Nephron progenitor cell (in vitro differentiated cells): Measurements from ENCODE around the gene PTPRCAP.
A peak's percentile ranks its signal among the peaks of the same experiment; 100 is the strongest.

Source experiments
- DNase-seq: peaks from one replicate; pipeline ENCODE4 v3.0.0; 2021
- H3K27ac Mint-ChIP-seq: 2 replicates; pipeline ENCODE4 v1.8.0; 2021; ENCODE audit warnings: mild to moderate bottlenecking, moderate library complexity, mixed read lengths
- H3K27me3 Mint-ChIP-seq: 2 replicates; pipeline ENCODE4 v1.8.0; 2021; ENCODE audit warnings: mild to moderate bottlenecking, low read depth, mixed read lengths; ENCODE audit not compliant: poor library complexity
- H3K36me3 Mint-ChIP-seq: 2 replicates; pipeline ENCODE4 v1.8.0; 2021; ENCODE audit warnings: low read depth, mixed read lengths
- H3K4me1 Mint-ChIP-seq: 2 replicates; pipeline ENCODE4 v1.8.0; 2021; ENCODE audit warnings: mixed read lengths
- H3K4me3 Mint-ChIP-seq: 2 replicates; pipeline ENCODE4 v1.8.0; 2021; ENCODE audit warnings: mild to moderate bottlenecking, moderate library complexity, mixed read lengths
- H3K9me3 Mint-ChIP-seq: 2 replicates; pipeline ENCODE4 v1.8.0; 2021; ENCODE audit warnings: mild to moderate bottlenecking, moderate library complexity, mixed read lengths
- CTCF ChIP-seq: fragments of 200-600 bp; sonication (generic); IDR thresholded peaks from 2 replicates; pipeline ENCODE4 v1.5.0; 2021; ENCODE audit warnings: antibody characterized with exemption

The PTPRCAP gene

GRCh38 chr11:67418476-67419281 is 18.8 kb downstream of the PTPRCAP start:
- H3K4me1 Mint-ChIP-seq, result peaks cover 25% of the 10 kb centered on the region
- H3K36me3 Mint-ChIP-seq, result no peaks in the 10 kb centered on the region
- no peak overlapping the region for H3K4me3 Mint-ChIP-seq
- no peaks in the 10 kb centered on the region for H3K9me3 Mint-ChIP-seq
- TF ChIP-seq CTCF, result no peak
- no peak for DNase-seq
- peaks cover 44% of the 10 kb centered on the region for H3K27me3 Mint-ChIP-seq
- no peak overlapping the region for H3K27ac Mint-ChIP-seq

DNA sequence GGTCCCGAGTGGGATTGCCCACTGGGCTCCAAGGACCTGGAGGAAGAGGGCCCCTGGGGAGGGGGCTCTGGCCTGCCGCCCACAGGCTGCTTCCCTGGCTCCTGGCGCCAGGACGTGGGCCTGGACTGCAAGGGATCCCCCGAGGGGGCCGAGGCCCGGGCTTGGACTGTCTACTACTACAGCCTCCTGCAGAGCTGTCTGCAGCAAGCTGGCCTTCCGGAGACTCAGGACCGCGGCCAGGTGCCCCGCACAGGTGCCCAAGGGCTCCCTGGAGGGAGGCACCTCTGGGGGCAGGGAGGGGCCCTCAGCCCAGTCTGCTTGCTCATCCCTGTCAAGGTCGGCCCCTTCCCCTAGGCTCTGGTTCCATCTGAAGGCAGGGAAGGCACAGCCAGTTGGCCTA is 20.1 kb downstream of the PTPRCAP start:
- H3K9me3 Mint-ChIP-seq, result no peaks in the 10 kb centered on the region
- H3K4me1 Mint-ChIP-seq, result peaks cover 26% of the 10 kb centered on the region
- TF ChIP-seq CTCF, result no peak
- no peak overlapping the region for H3K4me3 Mint-ChIP-seq
- no peak overlapping the region for H3K27ac Mint-ChIP-seq
- no peaks in the 10 kb centered on the region for H3K36me3 Mint-ChIP-seq
- H3K27me3 Mint-ChIP-seq, result peaks cover 53% of the 10 kb centered on the region
- DNase-seq, result no peak

- TF ChIP-seq CTCF, result no peak
- Mint-ChIP-seq H3K4me3 (peak overlapping the region; percentile 71), H3K4me1 (peaks cover 30% of the 10 kb centered on the region), H3K27ac (no peak overlapping the region), H3K27me3 (peaks cover 58% of the 10 kb centered on the region), H3K9me3 (no peaks in the 10 kb centered on the region), H3K36me3 (no peaks in the 10 kb centered on the region)
- DNase-seq, result no peak
Observed at GRCh38 chr11:67416416-67417335, 20.8 kb downstream of the PTPRCAP start.

GRCh38 chr11:67415501-67416304 is 21.8 kb downstream of the PTPRCAP start, which contains the start of gene CARNS1:
Gene CARNS1 (plus strand): TSS chr11:67415678. CDS start chr11:67416200, 522 bp downstream.
- Mint-ChIP-seq H3K36me3 (no peaks in the 10 kb centered on the region), H3K4me3 (peak within 1 kb of the TSS; percentile 71), H3K27me3 (peaks cover 58% of the 10 kb centered on the region), H3K4me1 (peaks cover 37% of the 10 kb centered on the region), H3K27ac (no peak within 1 kb of the TSS), H3K9me3 (no peaks in the 10 kb centered on the region)
- DNase-seq, result no peak
- no peak for TF ChIP-seq CTCF

DNA sequence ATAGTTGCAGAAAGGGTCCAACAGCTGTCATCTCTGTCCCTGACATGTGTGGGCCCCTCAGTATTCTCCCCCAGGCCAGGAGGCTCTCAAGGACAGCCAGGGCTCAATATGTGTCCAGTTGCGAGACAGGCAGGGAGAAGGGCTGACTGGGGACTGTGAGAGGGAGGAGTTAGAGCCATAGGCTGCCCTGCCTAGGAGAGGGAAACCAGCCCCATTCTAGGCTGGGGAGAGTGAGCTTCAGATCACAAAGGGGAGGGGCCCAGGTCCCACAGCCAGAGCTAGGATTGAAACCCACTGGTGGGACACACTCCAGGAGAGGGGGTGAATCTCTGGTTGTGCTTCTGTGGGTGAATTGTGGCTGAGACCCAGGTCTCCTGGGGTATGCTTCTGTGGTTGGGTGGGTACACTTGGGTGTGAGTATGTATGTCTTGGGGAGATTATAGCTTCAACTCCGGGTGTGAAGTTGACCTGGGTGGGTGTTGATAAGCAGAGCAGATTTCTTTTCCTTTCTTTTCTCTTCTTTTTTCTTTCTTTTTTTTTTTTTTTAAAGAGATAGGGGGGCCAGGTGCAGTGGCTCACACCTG is 24.1 kb downstream of the PTPRCAP start:
- no peaks in the 10 kb centered on the region for H3K36me3 Mint-ChIP-seq
- TF ChIP-seq CTCF, result no peak
- peaks cover 49% of the 10 kb centered on the region for H3K27me3 Mint-ChIP-seq
- DNase-seq, result no peak
- H3K4me1 Mint-ChIP-seq, result peaks cover 37% of the 10 kb centered on the region
- no peak overlapping the region for H3K27ac Mint-ChIP-seq
- H3K4me3 Mint-ChIP-seq, result no peak overlapping the region
- no peaks in the 10 kb centered on the region for H3K9me3 Mint-ChIP-seq
